HCT116 (cell line): ENCODE data around the gene DOCK3. TPM values are rescaled to one million over a fixed set of nuclear protein-coding genes. Genes with fewer than 3 reads are reported as not detected.

Experiments used
- ATAC-seq: fragments of 200-7000 bp; cut with Tn5 transposase; 2 replicates; pipeline ENCODE4 v1.9.1; 2020; ENCODE audit warnings: mild to moderate bottlenecking, moderate library complexity
- BruUV-seq: library from RNA; stranded (reverse); fragments of 400-500 nt; replicated peaks from 2 replicates; lab custom pipeline; 2021; lab: Mats Ljungman, UMichigan
- CTCF ChIA-PET: fragments of 300-600 bp; sonication (Branson Sonifier 250); formaldehyde crosslinking; loops from one replicate; lab custom pipeline; 2021; ENCODE audit warnings: antibody characterized with exemption; lab: Charles Lee
- POLR2A ChIA-PET: fragments of 300-600, 350-600 bp; sonication (Branson Sonifier 250); formaldehyde crosslinking; loops from one replicate; lab custom pipeline; 2021; ENCODE audit warnings: antibody characterized with exemption; lab: Charles Lee
- RAD21 ChIA-PET, 2 experiments: fragments of 300-600 bp; sonication (Branson Sonifier 250); formaldehyde crosslinking; loops; one replicate each; lab custom pipeline; 2023; ENCODE audit warnings: low total read pairs in 2 of 2; ENCODE audit not compliant: uncharacterized antibody in 2 of 2, unreplicated experiment in 2 of 2, low non-redundant PET in 1 of 2; lab: Charles Lee
- DNase-seq: peaks from one replicate; pipeline ENCODE4 v3.0.0-alpha.2; 2010; ENCODE audit warnings: low read depth, low spot score
- H2AFZ ChIP-seq: fragments of 200-600 bp; shearing (Covaris generic), sonication (generic); 2 replicates; pipeline ENCODE4 v1.6.1; 2017; ENCODE audit warnings: low read depth, mixed run types, mixed read lengths, antibody characterized with exemption, low read length; ENCODE audit not compliant: poor library complexity, severe bottlenecking
- H3K27ac ChIP-seq: 2 replicates; pipeline ENCODE4 v1.5.1; 2012; ENCODE audit warnings: low read depth, low read length
- H3K27me3 ChIP-seq: fragments of 200-600 bp; sonication (generic); 2 replicates; pipeline ENCODE4 v1.6.1; 2016; ENCODE audit warnings: mixed run types, low read length, mixed read lengths; ENCODE audit not compliant: insufficient read depth
- H3K36me3 ChIP-seq, 2 experiments: fragments of 200-500 bp in 1 of 2; fragments of 200-600 bp in 1 of 2; sonication (Bioruptor generic) in 1 of 2; sonication (generic) in 1 of 2; 2 replicates each; pipeline versions ENCODE4 v1.5.1 to v1.6.1; 2014 to 2016; ENCODE audit warnings: low read length in 2 of 2, inconsistent platforms in 1 of 2, mixed read lengths in 1 of 2, mixed run types in 1 of 2; ENCODE audit not compliant: insufficient read depth in 2 of 2, control insufficient read depth in 1 of 2
- H3K4me1 ChIP-seq, 2 experiments: fragments of 200-600 bp in 1 of 2; sonication (generic) in 1 of 2; 2 replicates each; pipeline versions ENCODE4 v1.5.1 to v1.6.1; 2012 to 2017; ENCODE audit warnings: low read length in 2 of 2, inconsistent platforms in 1 of 2, mild to moderate bottlenecking in 1 of 2, mixed read lengths in 1 of 2, mixed run types in 1 of 2, moderate library complexity in 1 of 2; ENCODE audit not compliant: insufficient read depth in 2 of 2, control insufficient read depth in 1 of 2
- H3K4me2 ChIP-seq: fragments of 200-600 bp; sonication (generic); 2 replicates; pipeline ENCODE4 v1.6.1; 2017; ENCODE audit warnings: mixed run types, low read length, mixed read lengths
- H3K4me3 ChIP-seq, 2 experiments: fragments of 200-600 bp in 1 of 2; sonication (generic) in 1 of 2; replicated peaks in 1 of 2; 2 replicates each; pipeline ENCODE4 v1.5.1; 2011 to 2016; ENCODE audit warnings: low read length in 2 of 2, control low read depth in 1 of 2, low read depth in 1 of 2, mild to moderate bottlenecking in 1 of 2, mixed read lengths in 1 of 2, mixed run types in 1 of 2
- H3K79me2 ChIP-seq: fragments of 200-600 bp; sonication (generic); 2 replicates; pipeline ENCODE4 v1.6.1; 2017; ENCODE audit warnings: mild to moderate bottlenecking, mixed run types, low read length, moderate library complexity, mixed read lengths; ENCODE audit not compliant: insufficient read depth
- H3K9ac ChIP-seq: fragments of 200-600 bp; sonication (generic); 2 replicates; pipeline ENCODE4 v1.6.1; 2016; ENCODE audit warnings: low read length, mixed read lengths
- H3K9me2 ChIP-seq: fragments of 200-600 bp; sonication (generic), shearing (Covaris generic); 2 replicates; pipeline ENCODE4 v1.6.1; 2017; ENCODE audit warnings: mixed run types, mild to moderate bottlenecking, moderate library complexity; ENCODE audit not compliant: insufficient read depth
- H3K9me3 ChIP-seq, 2 experiments: fragments of 200-500 bp in 1 of 2; fragments of 200-600 bp in 1 of 2; sonication (Bioruptor generic) in 1 of 2; sonication (generic) in 1 of 2; 2 replicates each; pipeline ENCODE4 v1.6.1; 2014 to 2017; ENCODE audit warnings: low read length in 2 of 2, mixed read lengths in 2 of 2, inconsistent platforms in 1 of 2, low read depth in 1 of 2, mild to moderate bottlenecking in 1 of 2, mixed run types in 1 of 2, moderate library complexity in 1 of 2; ENCODE audit not compliant: control insufficient read depth in 1 of 2, insufficient read depth in 1 of 2
- H4K20me1 ChIP-seq: fragments of 200-600 bp; sonication (generic), shearing (Covaris generic); 2 replicates; pipeline ENCODE4 v1.6.1; 2017; ENCODE audit warnings: mixed run types, mild to moderate bottlenecking, moderate library complexity; ENCODE audit not compliant: insufficient read depth
- CBX3 ChIP-seq: IDR thresholded peaks from 2 replicates; pipeline ENCODE4 v1.6.1; 2012; ENCODE audit warnings: low read depth
- EGR1 ChIP-seq: IDR thresholded peaks from 2 replicates; pipeline ENCODE4 v1.6.1; 2012; ENCODE audit warnings: low read depth
- ELF1 ChIP-seq: IDR thresholded peaks from 2 replicates; pipeline ENCODE4 v1.6.1; 2012; ENCODE audit warnings: low read depth, borderline replicate concordance
- EZH2 ChIP-seq: fragments of 200-600 bp; sonication (generic); IDR thresholded peaks from 2 replicates; pipeline ENCODE4 v1.6.1; 2017; ENCODE audit warnings: antibody characterized with exemption, mixed run types
- EZH2phosphoT487 ChIP-seq: fragments of 200-600 bp; IDR thresholded peaks from 2 replicates; pipeline ENCODE4 v1.6.1; 2018; ENCODE audit warnings: antibody characterized with exemption, borderline replicate concordance
- FOSL1 ChIP-seq: IDR thresholded peaks from 2 replicates; pipeline ENCODE4 v1.6.1; 2012; ENCODE audit warnings: low read depth
- JUND ChIP-seq: IDR thresholded peaks from 2 replicates; pipeline ENCODE4 v1.6.1; 2012
- MAX ChIP-seq: IDR thresholded peaks from 2 replicates; pipeline ENCODE4 v1.6.1; 2012
- POLR2A ChIP-seq: IDR thresholded peaks from 2 replicates; pipeline ENCODE4 v1.7.0; 2011; ENCODE audit warnings: borderline replicate concordance; ENCODE audit not compliant: insufficient read depth, insufficient read length; ENCODE audit errors: extremely low read depth
- POLR2AphosphoS5 ChIP-seq: IDR thresholded peaks from 2 replicates; pipeline ENCODE4 v1.6.1; 2011; ENCODE audit warnings: mild to moderate bottlenecking, low read depth, low read length, moderate library complexity
- RAD21 ChIP-seq: IDR thresholded peaks from 2 replicates; pipeline ENCODE4 v1.6.1; 2012; ENCODE audit warnings: low read depth, mild to moderate bottlenecking
- REST ChIP-seq: IDR thresholded peaks from 2 replicates; pipeline ENCODE4 v1.6.1; 2012; ENCODE audit warnings: low read depth
- SIN3A ChIP-seq: IDR thresholded peaks from 2 replicates; pipeline ENCODE4 v1.6.1; 2012; ENCODE audit warnings: low read depth
- SP1 ChIP-seq: IDR thresholded peaks from 2 replicates; pipeline ENCODE4 v1.6.1; 2012; ENCODE audit warnings: low read depth
- TCF7L2 ChIP-seq: IDR thresholded peaks from 2 replicates; pipeline ENCODE4 v1.7.0; 2011; ENCODE audit warnings: borderline replicate concordance, inconsistent platforms; ENCODE audit not compliant: insufficient read depth, insufficient read length; ENCODE audit errors: extremely low read depth
- YY1 ChIP-seq: IDR thresholded peaks from 2 replicates; pipeline ENCODE4 v1.6.1; 2011; ENCODE audit warnings: low read length, low read depth, moderate library complexity, mild to moderate bottlenecking; ENCODE audit not compliant: insufficient replicate concordance; ENCODE audit errors: extremely low read depth
- ZNF274 ChIP-seq: fragments of 200-500 bp; sonication (Bioruptor generic); IDR thresholded peaks from 2 replicates; pipeline ENCODE4 v1.6.1; 2014; ENCODE audit warnings: mild to moderate bottlenecking, low read depth, low read length, inconsistent platforms
- intact Hi-C: fragments of 100-400 bp; cut with micrococcal nuclease; formaldehyde crosslinking; loops from 2 replicates; pipeline ENCODE4 v1.10.0; 2022
- total RNA-seq: library from RNA; stranded (reverse); gene quantifications from one replicate; pipeline ENCODE4 v1.2.1, GENCODE V29; 2021; ENCODE audit not compliant: unreplicated experiment
- TF ChIP-seq, protein P1 (sequence below), 3 experiments: fragments of 200-600 bp in 1 of 3; sonication (generic) in 1 of 3; IDR thresholded peaks in 2 of 3; conservative IDR thresholded peaks in 1 of 3; 2 replicates each; pipeline ENCODE4 v1.5.1; 2012 to 2017; ENCODE audit warnings: low read depth in 2 of 3, low read length in 2 of 3, antibody characterized with exemption in 1 of 3, borderline replicate concordance in 1 of 3, control low read depth in 1 of 3, mild to moderate bottlenecking in 1 of 3, mixed read lengths in 1 of 3, mixed run types in 1 of 3, moderate library complexity in 1 of 3; ENCODE audit not compliant: insufficient read depth in 1 of 3
- TF ChIP-seq, protein P2 (sequence below): IDR thresholded peaks from 2 replicates; pipeline ENCODE4 v1.6.1; 2011; ENCODE audit warnings: mild to moderate bottlenecking, low read length, moderate library complexity; ENCODE audit not compliant: insufficient replicate concordance; ENCODE audit errors: extremely low read depth
- TF ChIP-seq, protein P3 (sequence below): IDR thresholded peaks from 2 replicates; pipeline ENCODE4 v1.6.1; 2012

The DOCK3 gene
- total RNA-seq, 1 experiment from 2014 or later, result 4.2 TPM

GRCh38 chr3:50633230-50633790, 41.4 kb upstream of the DOCK3 start:
- Histone ChIP-seq H3K36me3 (peaks cover 0 to 3% of the 10 kb centered on the region in 2 experiments; a peak in 1 of 4 replicates), H2AFZ (no peak overlapping the region), H3K4me2 (no peak overlapping the region), H3K27ac (no peak overlapping the region), H3K9me3 (no peaks in the 10 kb centered on the region), H3K79me2 (peaks cover 92% of the 10 kb centered on the region), H3K9me2 (no peaks in the 10 kb centered on the region), H3K4me3 (no peak overlapping the region), H3K9ac (no peak overlapping the region), H3K27me3 (no peaks in the 10 kb centered on the region), H3K4me1 (peaks cover 21 to 71% of the 10 kb centered on the region in 2 experiments), H4K20me1 (no peaks in the 10 kb centered on the region; the same call in 1 of the 2 replicates)
- ChIA-PET CTCF (no interaction called here), RAD21 (no interaction called here), POLR2A (no interaction called here)
- no TSS peak for BruUV-seq
- intact Hi-C loops, result no loop called here
- TF ChIP-seq MAX (no peak), ZNF274 (no peak), RAD21 (no peak), SIN3A (no peak), FOSL1 (no peak), EZH2phosphoT487 (no peak), POLR2A (no peak), ELF1 (no peak), JUND (no peak), POLR2AphosphoS5 (no peak), CBX3 (no peak), YY1 (no peak), TCF7L2 (no peak), SP1 (no peak), REST (no peak), EZH2 (no peak), EGR1 (no peak)
- TF ChIP-seq, protein P1, sequence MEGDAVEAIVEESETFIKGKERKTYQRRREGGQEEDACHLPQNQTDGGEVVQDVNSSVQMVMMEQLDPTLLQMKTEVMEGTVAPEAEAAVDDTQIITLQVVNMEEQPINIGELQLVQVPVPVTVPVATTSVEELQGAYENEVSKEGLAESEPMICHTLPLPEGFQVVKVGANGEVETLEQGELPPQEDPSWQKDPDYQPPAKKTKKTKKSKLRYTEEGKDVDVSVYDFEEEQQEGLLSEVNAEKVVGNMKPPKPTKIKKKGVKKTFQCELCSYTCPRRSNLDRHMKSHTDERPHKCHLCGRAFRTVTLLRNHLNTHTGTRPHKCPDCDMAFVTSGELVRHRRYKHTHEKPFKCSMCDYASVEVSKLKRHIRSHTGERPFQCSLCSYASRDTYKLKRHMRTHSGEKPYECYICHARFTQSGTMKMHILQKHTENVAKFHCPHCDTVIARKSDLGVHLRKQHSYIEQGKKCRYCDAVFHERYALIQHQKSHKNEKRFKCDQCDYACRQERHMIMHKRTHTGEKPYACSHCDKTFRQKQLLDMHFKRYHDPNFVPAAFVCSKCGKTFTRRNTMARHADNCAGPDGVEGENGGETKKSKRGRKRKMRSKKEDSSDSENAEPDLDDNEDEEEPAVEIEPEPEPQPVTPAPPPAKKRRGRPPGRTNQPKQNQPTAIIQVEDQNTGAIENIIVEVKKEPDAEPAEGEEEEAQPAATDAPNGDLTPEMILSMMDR (IDR thresholded peaks at IDR 0.05 in 2 of 3, conservative IDR thresholded peaks at IDR 0.05 in 1 of 3; ENCODE audit: borderline replicate concordance in 1 of 3, insufficient read depth in 1 of 3, low read depth in 2 of 3, low read length in 2 of 3), result no peak
- TF ChIP-seq, protein P2, sequence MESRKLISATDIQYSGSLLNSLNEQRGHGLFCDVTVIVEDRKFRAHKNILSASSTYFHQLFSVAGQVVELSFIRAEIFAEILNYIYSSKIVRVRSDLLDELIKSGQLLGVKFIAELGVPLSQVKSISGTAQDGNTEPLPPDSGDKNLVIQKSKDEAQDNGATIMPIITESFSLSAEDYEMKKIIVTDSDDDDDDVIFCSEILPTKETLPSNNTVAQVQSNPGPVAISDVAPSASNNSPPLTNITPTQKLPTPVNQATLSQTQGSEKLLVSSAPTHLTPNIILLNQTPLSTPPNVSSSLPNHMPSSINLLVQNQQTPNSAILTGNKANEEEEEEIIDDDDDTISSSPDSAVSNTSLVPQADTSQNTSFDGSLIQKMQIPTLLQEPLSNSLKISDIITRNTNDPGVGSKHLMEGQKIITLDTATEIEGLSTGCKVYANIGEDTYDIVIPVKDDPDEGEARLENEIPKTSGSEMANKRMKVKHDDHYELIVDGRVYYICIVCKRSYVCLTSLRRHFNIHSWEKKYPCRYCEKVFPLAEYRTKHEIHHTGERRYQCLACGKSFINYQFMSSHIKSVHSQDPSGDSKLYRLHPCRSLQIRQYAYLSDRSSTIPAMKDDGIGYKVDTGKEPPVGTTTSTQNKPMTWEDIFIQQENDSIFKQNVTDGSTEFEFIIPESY, result no peak
- TF ChIP-seq, protein P3, sequence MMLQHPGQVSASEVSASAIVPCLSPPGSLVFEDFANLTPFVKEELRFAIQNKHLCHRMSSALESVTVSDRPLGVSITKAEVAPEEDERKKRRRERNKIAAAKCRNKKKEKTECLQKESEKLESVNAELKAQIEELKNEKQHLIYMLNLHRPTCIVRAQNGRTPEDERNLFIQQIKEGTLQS, result no peak
- no peak for ATAC-seq
- no peak for DNase-seq
